AML-193 (cell line): Measurements from ENCODE around the gene SRRM1.

Experiments
- DNase-seq, 2 experiments: peaks; one replicate each; lab custom pipeline; 2025; lab: John Stamatoyannopoulos, UW

The SRRM1 gene, protein sequence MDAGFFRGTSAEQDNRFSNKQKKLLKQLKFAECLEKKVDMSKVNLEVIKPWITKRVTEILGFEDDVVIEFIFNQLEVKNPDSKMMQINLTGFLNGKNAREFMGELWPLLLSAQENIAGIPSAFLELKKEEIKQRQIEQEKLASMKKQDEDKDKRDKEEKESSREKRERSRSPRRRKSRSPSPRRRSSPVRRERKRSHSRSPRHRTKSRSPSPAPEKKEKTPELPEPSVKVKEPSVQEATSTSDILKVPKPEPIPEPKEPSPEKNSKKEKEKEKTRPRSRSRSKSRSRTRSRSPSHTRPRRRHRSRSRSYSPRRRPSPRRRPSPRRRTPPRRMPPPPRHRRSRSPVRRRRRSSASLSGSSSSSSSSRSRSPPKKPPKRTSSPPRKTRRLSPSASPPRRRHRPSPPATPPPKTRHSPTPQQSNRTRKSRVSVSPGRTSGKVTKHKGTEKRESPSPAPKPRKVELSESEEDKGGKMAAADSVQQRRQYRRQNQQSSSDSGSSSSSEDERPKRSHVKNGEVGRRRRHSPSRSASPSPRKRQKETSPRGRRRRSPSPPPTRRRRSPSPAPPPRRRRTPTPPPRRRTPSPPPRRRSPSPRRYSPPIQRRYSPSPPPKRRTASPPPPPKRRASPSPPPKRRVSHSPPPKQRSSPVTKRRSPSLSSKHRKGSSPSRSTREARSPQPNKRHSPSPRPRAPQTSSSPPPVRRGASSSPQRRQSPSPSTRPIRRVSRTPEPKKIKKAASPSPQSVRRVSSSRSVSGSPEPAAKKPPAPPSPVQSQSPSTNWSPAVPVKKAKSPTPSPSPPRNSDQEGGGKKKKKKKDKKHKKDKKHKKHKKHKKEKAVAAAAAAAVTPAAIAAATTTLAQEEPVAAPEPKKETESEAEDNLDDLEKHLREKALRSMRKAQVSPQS

DNA sequence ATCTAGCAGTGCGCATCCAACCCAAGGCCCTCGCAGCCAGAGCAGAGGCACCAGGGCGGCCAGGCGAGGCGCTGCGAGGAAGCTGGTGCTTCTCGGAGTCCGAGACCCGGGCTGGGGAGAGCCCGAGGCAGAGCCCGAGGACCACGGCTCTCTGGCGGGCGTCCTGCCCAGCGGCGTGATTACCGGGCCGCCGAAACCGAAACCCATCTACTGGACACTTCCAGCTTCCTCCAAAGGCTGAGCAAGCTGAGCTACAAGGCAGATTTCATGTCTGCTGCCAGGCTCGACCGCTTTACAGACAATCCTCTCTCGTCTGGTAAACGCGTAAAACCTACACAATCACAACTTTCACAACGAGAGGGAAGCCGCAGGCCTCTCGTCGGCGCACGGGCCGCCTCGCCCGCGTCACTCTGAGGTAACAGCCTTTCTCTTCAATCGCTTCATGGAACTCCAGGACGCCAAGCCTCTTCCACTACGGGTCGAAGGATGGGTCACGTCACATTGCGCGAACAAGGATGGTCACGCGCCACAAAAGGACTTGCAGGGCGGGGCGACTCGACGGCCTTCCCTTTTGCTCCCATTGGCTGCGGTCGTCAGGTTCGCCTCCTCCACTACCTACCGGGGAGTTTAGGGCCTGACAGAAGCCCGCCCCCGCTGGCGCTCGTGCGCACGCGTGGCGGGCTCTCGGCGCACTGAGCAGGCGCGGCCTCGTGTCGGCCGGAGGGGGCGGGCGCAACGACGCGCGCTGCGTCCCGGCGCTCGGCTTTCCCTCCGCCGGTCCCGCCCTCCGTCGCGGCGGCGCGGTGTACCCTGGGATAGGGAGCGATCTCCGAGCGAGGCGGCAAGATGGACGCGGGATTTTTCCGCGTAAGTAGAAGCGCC lies at the start of gene SRRM1:
SRRM1 (plus strand) TSS at position 822 of the 882 bp plus-strand sequence; CDS start at position 847, 25 bp downstream.
- DNase-seq: peak; percentile 97 to 98

DNA sequence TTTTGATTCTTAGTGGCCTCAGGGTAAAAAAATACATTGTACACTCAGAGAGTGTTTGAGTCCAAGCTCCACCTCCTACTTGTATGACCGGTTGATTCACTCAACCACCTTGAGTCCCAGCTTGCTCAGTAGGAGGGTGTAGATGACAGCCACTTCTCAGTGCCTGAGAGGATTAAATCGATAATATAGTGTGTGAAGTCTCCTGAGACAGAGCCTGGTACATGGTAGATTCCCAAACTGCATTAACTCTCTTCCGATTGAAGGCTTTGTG lies 48.8 kb upstream of the SRRM1 start:
- DNase-seq: no peak

DNA sequence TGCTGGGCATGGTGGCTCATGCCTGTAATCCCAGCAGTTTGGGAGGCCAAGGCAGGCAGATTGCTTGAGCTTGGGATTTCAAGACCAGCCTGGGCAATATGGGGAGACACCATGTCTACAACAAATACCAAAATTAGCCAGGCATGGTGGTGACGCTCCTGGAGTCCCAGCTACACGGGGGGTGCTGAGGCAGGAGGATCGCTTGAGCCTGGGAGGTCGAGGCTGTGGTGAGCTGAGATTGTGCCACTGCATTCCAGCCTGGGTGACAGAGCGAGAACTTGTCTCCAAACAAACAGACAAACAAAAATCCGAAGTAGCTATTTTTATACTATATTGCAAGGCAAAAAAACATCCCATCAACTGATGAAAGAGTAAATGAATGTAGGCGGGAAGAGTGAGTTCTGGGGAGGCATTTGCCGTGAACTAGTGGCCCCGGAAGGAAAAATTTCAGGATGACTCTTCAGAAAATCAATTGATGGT lies 46.7 kb upstream of the SRRM1 start:
- no peak for DNase-seq

DNA sequence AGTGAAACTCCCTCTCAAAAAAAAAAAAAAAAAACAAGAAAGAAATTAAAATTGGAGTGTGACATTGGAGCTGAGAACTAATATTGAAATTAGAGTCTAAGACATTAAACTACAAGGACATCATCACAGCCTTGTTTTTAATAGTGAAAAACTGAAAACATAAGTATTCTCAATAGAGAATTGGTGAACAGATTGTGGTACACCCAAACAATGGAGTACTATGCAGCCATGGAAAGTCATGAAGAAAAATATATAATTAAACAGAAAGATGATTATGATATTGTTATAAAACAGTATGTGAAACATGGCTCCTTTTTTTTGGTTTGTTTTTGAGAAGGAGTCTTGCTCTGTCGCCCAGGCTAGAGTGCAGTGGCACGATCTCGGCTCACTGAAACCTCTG lies 43.8 kb upstream of the SRRM1 start:
- DNase-seq: no peak

DNA sequence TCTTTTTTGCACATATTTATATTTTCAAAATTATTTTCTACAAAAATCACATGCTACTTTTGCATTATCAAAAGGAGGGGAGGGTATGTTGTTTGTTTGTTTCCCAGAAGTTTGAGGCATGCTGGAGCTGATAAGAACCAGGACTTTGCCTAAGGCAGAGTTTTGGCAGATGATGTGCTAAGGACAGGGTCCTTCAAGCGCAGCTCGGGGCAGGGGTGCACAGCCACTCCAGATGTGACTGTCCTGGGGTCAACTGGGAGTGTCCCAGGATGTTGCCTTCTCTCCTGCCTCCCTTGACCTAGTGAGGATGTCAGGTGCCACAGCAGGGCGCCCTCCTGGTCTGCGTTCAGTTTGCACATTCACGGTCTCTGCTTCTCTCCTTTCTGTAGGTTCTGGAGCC lies 42.6 kb upstream of the SRRM1 start:
- no peak for DNase-seq

DNA sequence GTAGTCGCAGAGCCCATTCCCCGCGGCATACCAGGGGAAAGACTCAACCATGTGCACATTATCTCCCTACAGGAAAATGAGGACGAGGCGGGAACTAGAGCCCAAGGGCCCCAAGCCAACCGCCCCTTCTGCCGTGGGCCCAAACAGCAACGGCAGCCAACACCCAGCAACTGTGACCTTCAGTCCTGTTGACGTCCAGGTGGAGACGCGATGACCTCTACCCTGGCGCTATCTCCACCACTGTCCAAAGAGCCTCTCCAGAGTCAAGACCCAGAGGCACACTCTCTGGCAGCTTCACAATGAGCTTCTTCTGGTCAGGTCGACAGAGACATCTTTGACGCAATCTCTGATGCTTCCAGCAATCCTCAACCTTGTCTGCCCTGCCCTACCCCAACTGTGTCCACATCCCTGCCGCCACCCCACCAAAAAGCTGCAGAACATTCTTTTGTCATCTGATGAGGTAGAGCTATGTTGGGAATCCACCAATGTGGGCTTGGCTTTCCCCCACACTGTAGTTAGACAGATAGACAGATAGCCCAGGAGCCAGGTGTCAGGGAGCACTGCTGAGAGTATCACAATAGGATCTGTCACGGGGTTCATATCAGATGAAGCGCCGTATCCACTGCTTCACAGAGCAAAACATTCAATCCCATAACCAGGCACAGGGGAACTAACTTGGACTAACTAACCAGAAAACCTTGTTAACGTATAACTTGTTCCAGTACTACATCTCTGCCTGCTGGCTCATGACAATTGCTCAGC lies 37.4 kb upstream of the SRRM1 start:
- DNase-seq: no peak

DNA sequence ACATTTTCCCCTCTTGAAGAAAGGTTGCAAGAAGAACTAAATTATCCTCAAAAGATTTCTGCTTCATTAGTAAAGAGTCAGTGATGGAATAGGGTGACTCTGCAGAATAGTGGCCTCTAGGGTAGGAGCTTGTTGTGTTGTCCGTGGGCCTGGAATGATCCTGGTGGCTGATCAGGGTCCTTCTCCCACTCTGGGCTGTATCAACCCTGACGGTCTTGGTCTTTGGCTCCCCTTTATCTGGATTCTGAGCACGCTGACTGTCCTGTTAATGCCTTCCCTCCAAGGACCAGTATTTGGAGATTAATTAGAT lies 36.9 kb upstream of the SRRM1 start:
- DNase-seq: no peak

DNA sequence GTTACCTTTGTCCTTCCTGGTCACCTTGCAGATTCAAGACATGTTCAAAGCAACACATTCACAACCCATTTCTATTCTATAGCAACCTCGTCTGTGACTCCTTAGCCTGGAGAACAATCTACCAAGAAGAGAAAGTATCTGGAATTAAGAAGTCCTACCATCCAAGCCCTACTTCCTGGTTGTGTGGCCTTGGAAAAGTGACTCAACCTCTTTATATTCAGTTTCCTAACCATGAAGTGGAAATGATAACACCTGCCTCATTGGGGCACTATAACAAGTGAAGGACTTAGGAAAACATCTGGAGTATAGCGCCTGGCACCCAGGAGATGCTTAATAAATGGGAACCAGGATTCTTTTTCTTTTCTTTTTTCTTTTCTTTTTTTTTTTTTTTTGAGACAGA lies 36.5 kb upstream of the SRRM1 start:
- no peak for DNase-seq

DNA sequence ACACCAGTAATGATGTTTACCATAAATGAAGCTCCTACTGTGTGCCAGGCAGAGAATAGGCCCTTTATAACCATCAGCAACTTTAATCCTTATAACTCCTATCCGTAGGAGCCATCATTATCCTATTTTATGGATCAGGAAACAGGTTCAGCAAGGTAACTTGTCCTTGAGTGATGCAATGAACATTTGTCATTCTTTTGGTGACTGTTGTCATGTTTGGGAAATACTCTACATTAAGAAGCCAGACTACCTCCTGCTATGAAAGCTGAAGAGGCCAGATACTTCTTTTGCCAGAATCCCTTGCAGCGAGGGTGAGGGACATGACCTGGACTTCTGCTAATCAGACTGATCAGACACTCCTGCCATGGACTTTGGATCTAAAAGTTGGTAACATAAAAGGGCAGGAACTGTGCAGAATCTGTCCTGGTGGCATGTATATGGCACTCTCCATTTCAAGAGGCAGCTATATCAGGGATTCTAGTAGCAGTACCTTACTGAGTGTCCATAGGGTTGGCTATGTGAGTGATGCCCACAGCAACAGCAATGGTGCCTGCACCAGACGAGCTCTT lies 33.1 kb upstream of the SRRM1 start:
- no peak for DNase-seq

DNA sequence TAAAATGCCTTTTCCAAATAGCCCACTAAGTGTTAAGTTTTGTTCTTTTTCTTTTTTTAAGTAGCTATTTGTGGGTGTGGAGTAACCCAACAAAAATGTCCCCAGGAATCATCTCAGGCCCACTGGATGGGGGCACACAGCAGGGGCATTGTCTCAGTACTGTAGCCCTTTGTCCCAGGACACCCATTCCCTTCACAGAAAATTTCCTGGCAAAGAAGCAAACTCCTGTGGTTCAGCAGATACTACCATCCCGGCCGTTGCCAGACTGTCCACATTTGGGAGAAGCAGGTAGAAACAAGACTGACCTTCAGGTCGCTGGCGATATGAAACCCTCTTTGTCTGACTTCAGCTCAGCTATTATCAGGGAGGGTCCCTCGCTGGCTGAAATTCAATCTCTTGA lies 23.7 kb upstream of the SRRM1 start:
- DNase-seq: no peak

DNA sequence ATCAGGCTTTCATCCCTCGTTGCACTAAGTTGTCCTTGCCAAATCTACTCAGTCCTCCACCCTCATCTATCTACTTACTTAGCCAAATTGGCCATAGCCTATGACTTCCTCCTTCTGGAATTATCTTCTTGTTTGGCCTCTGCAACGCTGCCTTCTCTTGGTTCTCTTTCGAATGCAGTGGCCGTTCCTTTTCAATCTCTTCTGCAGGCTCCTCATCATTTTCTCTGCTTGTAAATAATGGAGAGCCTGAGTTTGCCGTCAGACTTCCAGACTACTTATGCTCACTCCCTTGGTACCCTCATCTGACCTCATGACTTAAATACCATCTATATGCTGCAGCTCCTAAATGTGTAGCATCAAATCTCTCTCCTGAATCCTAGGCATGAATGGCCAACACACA lies 22.4 kb upstream of the SRRM1 start:
- no peak for DNase-seq

DNA sequence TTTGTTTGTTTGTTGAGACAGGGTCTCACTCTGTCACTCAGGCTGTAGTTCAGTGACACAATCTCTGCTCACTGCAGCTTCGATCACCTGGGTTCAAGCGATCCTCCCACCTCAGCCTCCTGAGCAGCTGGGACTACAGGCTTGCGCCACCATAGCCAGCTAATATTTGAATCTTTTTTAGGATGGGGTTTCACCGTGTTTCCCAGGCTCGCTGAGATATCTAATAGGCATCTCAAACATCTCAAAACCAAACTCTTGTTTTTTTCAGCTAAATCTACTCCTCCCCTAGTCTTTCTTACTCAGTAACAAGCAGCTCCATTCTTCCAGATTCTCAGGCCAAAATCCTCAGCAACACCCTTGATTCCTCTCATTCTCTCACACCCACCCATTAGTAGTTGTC lies 22.0 kb upstream of the SRRM1 start:
- DNase-seq: no peak

DNA sequence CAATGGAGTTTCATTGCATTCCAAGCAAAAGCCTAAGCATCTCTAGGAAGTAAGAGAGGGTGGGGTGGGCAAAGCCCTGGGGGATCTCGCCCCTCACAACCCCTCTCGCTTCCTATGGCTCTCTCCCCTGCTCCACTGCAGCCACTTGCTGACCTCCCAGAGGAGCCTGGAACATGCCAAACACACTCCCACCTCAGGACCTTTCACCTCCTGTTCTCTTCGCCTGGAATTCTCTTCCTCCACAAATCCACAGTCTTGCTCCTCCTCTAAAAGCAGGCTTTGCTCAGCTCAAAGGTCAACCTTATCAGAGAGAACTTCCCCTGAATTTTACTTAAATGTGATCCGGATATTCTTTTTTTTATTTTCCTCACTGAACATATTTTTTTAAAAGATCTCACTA lies 20.9 kb upstream of the SRRM1 start:
- no peak for DNase-seq

DNA sequence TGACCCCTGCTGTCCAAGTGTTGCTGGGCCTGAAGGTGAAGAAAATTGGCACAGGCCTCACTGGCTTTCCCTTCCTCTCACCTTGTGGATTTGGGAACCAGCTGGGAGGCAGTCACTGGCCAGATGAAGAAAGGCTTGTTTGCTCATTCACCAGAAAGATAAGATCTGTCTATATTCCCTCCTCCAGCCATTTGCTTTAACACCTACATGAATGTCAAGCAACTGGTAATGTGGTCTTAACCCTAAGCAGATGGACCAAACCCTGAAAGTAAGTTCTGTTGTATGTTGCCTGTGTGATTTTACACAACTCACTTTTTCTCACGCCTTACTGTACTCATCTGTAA lies 10.3 kb upstream of the SRRM1 start:
- no peak for DNase-seq

DNA sequence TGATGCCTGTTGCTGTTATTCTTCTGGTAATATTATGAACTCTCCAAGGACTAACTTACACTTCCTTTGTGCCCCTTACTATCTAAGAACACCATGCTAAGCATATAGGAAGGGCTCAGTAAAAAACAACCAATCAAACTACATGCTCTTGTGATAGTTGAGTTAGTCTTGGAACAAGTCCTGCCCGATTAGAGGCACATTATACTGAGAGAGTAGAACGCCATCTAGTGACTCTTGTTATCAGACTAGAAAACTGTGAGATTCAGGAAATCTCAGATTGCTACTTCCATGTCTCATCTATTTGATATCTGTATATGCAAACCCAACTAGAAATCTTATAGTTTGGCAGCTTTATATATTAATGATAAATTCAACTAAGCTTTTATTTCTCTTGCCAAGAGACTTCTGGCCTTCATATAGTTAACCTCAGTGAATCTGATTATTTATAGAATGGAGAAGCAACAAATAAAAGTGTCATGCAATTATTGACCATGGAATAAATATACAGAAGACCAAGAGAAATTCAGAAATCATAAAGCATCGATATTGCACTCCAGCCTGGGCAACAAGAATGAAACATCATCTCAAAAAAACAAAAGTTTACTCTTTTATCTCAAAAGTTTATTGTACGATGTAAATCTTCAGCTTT lies 7.8 kb upstream of the SRRM1 start:
- DNase-seq: peak; percentile 62 to 65

DNA sequence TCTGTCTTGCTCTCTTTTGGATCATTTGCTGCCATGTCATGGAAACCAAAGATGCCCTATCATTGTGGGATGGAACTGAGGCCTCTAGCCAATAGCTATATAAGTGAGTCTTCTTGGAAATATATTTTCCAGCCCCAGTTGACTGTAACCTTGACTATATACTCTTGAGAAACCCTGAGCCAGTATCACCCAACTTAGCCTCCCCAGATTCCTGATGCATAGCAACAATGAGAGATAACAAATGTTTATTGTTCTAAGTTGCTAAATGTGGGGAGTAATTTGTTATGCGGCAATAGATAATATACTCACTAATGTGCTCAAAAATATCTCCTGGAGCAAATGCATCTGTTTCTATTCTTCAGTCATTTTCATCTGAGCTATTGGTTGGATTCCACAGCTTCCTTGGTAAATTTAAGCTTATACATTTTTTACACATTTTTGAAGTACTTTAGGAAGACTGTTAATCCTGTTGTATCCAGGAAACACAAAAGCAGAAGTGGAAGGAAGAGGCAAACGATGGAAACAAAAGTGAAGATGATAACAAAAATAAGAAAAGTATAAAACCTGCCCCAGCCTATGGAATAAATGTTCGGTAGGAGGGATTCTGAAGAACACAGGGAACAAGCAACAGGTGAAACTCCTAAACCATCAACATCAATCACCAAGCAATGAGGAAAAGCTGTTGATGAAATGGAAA lies 6.3 kb upstream of the SRRM1 start:
- DNase-seq: no peak

DNA sequence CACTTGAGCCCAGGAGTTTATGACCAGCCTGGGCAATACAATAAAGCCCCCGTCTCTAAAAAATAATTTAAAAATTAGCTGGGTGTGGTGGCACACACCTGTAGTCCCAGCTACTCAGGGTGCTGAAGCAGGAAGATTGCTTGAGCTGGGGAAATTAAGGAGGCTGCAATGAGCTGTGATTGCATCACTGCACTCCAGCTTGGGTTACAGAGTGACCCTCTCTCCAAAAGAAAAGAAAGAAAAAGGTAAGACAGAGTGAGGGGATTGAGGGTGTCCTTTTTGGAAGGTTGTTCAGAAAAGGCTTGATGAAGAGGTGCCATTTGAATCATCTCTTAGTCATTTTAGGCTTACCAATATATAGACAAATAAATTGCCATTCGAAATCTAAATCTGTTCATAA lies 4.0 kb upstream of the SRRM1 start:
- no peak for DNase-seq

DNA sequence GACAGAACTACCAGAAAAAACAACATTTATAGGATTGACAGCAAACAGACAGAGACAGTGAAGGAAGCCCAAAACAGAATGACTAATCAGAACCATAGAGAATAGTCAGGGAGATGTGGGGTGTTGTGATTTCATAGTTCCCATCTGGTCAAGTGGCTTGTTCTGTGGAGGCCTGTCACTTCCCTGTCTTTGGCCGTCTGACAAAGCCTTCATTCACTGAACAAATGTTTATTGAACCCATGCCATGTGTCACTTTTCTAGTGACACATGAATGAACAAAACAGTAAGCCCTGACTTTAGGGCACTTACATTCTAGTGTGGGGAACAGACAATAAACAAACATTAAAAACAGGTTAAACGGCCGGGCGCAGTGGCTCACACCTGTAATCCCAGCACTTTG lies 3.2 kb upstream of the SRRM1 start:
- DNase-seq: no peak

DNA sequence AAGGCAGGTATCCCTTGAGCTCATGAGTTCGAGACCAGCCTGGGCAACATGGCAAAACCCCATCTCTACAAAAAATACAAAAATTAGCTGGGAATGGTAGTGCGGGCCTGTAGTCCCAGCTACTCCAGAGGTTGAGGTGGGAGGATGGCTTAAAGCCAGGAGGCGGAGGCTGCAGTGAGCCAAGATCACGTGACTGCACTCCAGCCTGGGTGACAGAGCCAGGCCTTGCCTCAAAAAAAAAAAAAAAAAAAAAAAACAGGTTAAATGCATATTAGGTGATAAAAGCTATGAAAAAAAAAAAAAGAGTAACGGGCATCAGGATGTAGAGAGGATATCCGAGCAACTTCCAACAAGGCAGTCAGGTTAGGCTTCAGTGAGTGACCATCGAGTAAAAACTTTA lies 2.8 kb upstream of the SRRM1 start:
- DNase-seq: no peak

DNA sequence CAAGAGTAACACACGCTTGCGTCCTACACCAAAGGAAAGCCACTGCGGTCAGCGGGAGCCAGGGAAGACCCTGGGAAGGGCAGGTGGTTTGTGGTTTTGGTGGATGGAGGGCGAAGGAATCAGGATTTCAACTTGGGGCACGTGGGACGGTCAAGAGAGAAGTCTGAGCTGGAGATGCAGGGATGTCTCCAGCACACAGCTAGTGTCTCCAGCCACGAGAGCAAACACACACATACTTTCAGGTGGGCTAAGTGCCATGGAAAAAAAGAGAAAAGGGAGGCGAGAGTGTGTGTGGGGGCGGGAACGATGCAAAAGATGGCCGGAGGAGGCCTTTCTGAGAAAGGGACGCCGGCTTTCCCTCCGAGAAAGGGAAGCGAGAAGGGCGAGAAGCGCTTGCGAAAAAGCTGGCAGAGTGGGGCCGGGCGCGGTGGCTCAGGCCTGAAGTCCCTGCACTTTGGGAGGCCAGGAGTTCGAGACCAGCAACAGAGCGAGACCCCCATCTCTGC lies 1.4 kb upstream of the SRRM1 start:
- peak; percentile 8 to 25 for DNase-seq
